Nucleus accumbens (tissue), 56 donors: ENCODE measurements around the gene CUEDC1.
A peak's percentile ranks its signal among the peaks of the same experiment; 100 is the strongest.
"Not testable (repeated sequence)": the region's sequence is repeated elsewhere in the genome, so short reads cannot be mapped to it uniquely, and the experiment has no call there.

Experiments used
- DNase-seq, 56 donors: peaks; one replicate each; lab custom pipeline; 2025; lab: John Stamatoyannopoulos, UW

The CUEDC1 gene

GRCh38 chr17:57943140-57943539 lies 12.1 kb downstream of the CUEDC1 start:
- peak in 2 of 56 donors; percentile 32 to 41 for DNase-seq

GRCh38 chr17:57941384-57942370 lies 13.5 kb downstream of the CUEDC1 start:
- DNase-seq: peak in 3 of 56 donors; percentile 8 to 37 (median 18)

GRCh38 chr17:57940653-57941329 lies 14.4 kb downstream of the CUEDC1 start:
- DNase-seq: peak in 30 of 56 donors; percentile 19 to 73 (median 42)

- DNase-seq: peak in 16 of 56 donors; percentile 17 to 57 (median 32)
Measured at GRCh38 chr17:57940231-57940630, 15.0 kb downstream of the CUEDC1 start.

GRCh38 chr17:57939797-57940196 lies 15.4 kb downstream of the CUEDC1 start:
- DNase-seq: peak in 9 of 56 donors; percentile 16 to 50 (median 31)

DNA sequence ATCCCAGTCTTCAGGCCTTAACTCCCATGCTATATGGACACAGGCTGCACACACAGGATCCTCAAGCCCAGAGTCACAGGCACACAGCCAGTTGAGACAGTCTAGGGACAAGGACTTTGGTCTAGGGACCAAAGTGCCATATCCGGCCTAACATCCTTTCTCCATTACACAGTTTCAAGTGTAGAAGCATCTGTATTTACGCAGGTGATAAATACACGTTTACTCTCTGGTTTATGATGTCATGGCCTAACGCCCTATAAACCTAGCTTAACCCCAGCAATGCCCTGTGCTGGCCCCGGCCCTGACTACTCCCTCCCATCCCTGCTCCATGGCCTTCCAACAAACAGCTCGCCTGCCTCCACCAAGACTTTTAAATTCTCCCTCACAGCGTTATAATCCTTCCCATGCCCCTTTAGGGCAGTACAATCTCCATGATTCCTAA lies 17.1 kb downstream of the CUEDC1 start:
- peak in 1 of 56 donors; percentile 17 for DNase-seq

GRCh38 chr17:57937492-57937891 lies 17.7 kb downstream of the CUEDC1 start:
- no peak for DNase-seq

DNA sequence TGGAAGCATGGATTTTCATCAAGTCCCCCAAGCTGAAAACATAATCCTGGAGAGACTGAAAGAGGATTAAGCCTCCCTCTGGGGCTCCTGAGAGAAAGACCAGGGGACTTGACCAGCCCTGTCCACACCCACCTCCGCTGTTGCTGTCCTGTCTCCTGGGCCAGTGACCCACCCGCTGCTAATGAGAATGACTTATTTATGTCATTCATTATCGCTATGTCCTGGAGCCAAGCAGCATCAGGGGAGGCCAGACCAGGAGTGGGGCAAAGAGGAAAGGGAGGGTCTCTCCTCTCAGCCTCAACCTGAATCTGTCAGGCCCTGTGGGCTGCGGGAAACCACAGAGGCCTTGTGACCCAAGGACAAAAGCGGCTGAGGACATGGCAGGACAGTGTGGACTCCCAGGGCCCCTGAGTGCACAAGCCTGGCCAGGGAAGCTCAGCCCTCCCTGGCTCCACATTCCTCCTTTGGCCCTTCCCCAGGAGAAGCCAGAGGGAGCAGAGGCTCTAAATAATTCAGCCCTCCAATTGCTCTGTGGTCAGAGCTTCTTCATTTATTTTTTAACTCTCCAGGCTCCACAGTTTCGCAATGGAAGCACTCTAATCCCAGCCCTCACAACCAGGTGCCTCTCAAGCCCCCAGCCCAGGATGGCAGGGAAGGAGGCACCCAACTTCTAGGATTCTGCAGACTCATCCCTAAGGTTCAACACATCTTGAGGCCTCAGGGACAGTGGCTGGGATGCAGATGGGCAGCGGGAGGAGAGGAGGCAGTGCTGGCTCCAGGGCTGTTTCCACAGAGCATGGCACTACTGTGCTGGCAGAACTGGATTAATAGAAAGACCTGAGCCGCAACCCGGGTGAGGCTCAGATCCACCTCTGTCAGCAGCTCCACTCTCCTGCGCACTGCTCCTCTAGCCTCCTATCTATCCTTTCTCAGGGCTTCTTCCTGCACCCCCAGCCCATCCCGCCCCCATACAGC lies 19.1 kb downstream of the CUEDC1 start:
- peak in 43 of 56 donors; percentile 33 to 84 (median 68) for DNase-seq

GRCh38 chr17:57931488-57932137 lies 23.6 kb downstream of the CUEDC1 start:
- peak in 3 of 56 donors; percentile 19 to 20 (median 20) for DNase-seq

DNA sequence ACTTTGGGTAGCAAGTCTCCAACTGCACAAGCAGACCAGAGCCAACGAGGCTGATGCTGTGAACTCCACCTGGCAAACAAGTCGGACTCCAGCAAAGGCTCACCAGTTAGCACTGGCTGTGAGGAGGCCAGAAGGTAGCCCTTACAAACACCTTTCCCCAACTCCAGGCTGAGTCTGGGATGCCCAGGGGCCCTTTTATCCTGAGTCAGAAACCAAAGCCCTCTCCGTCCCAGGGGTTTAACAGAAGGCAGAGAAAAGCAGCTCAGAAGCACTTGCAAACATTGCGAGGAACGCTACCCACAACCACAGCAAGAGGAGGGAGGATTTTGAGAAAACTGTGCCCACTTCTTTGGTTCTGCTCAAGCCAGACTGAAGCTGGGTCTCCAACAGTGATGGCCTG lies 25.0 kb downstream of the CUEDC1 start:
- DNase-seq: no peak

- DNase-seq: no peak
Measured at GRCh38 chr17:57929386-57929785, 25.8 kb downstream of the CUEDC1 start.

DNA sequence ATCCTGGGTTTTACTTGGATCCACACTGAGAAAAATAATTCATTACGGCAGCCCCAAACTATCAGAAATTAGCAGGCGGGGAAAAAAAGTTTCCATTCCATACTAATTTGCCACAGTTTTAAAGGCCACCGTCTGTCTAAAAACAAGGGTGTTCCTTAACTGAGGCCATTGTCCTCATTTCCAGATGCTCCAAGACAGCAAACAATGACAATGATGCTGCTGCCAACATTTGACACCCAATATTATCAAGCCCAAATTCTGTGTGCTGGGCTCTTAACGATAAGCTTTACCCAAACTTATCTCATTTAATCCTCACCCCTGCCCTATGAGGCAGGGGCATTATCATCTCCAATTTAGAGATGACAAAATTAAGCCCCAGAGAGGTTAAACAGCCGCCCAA lies 26.3 kb downstream of the CUEDC1 start:
- peak in 4 of 56 donors; percentile 23 to 32 (median 27) for DNase-seq

GRCh38 chr17:57927048-57927723 lies 28.0 kb downstream of the CUEDC1 start:
- peak in 44 of 56 donors; percentile 18 to 80 (median 62) for DNase-seq

- DNase-seq: peak in 3 of 56 donors; percentile 30 to 69 (median 55)
Measured at GRCh38 chr17:57926723-57927047, 28.5 kb downstream of the CUEDC1 start.

DNA sequence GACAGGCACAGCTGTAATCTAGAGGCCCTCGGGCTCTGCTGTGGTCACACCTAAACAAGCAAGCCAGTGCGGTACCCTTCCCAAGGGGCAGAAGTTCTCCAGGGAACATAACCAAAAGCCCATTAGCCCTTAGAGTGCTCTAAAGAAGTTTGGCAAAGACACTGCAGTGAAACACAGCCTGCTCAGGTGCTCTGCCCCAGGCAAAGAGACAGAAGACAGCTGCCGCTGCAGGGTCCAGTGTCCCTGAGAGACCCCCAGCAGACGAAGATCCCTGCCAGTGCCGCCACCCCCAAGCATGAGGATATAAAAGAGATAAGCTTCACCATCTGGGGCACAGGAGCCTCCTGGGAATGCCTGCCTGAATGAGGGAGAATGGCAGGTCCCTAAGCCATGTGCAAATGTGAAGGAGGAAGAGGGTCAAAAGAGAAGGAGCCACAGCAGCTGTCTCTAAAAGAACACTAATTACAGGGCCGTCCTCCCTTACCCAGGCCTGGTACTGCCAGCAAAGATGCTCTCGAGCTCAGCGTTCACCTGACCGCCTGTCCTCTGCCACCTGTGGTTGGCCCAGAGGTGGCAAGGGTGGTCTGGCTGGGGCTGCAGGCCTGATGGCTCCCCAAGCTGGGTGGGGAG lies 29.7 kb downstream of the CUEDC1 start:
- DNase-seq: no peak

GRCh38 chr17:57924677-57925076 lies 30.5 kb downstream of the CUEDC1 start:
- peak in 4 of 56 donors; percentile 15 to 45 (median 33) for DNase-seq

DNA sequence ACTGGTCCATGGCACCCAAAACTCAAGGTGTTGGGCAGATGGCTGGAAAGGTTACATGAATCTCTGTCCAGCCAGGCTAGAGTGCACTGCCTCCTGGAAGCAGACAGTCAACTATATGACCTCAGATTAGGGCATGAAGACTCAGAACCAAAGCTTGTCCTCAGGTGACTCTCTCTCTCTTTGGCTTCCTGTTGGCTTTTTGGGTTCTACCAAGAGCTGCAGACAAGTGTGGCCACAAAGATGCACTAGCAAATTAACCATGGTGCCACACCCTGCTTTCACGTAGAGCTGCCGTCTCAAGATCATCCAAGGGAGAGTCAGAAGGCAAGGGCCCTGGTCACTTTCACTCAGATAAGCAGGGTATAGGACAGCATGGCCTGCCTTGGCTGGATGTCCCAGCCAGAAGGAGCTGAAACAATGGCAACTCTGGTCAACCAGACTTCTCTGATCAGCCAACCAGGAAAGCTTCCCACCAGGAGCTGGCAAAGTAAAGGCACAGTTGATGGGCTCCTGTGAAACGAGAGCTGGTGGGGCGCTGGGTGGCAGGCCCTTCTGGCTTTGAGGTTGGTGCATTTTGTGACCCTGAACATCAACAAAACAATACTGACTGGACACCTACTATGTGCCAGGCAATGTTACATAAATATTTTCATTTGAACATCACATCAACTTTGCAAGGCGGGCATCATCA lies 31.9 kb downstream of the CUEDC1 start:
- no peak for DNase-seq

GRCh38 chr17:57922745-57923144 lies 32.5 kb downstream of the CUEDC1 start:
- not testable (repeated sequence) for DNase-seq
